RCC 7860 (cell line): ENCODE measurements around the gene CRELD1.
"Not testable (repeated sequence)": the region's sequence is repeated elsewhere in the genome, so short reads cannot be mapped to it uniquely, and the experiment has no call there.

Experiments used
- DNase-seq: peaks from one replicate; pipeline ENCODE4 v3.0.0-alpha.2; 2015; ENCODE audit warnings: low spot score
- FAIRE-seq: peaks from 2 replicates; lab custom pipeline; 2012; peaks lifted over from hg19 to GRCh38; lab: Jason Lieb, UNC

Gene CRELD1, protein sequence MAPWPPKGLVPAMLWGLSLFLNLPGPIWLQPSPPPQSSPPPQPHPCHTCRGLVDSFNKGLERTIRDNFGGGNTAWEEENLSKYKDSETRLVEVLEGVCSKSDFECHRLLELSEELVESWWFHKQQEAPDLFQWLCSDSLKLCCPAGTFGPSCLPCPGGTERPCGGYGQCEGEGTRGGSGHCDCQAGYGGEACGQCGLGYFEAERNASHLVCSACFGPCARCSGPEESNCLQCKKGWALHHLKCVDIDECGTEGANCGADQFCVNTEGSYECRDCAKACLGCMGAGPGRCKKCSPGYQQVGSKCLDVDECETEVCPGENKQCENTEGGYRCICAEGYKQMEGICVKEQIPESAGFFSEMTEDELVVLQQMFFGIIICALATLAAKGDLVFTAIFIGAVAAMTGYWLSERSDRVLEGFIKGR

DNA sequence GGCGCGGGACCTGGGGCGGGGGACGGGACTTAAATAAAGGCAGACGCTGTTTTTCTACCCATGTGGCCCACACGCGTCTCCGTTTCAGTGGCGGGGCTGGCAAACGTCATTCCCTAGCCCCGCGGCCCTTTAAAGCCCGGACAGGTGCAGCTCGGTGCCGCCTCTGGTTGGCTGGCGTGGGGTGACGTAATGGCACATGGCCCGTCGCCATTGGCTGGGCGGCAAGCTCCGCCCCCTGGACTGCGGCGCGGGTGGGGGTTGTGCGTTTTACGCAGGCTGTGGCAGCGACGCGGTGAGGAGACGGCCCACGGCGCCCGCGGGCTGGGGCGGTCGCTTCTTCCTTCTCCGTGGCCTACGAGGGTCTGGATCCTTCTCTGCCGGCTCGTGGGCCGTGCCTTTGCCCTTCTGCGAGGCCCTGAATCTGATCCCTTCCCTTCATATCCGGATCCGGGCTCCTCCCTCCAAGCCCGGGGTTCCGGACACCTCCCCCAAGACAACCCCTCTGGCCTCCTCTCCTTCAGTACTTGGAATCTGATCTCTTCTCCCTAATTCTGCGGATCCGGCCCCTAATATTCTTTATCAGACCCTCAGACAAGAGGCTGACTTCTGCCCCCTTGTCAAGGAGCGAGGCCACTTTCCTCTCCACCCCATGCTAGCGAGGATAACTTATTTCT lies at the start of gene CRELD1:
Gene CRELD1 (plus strand): TSS at position 274 of the 674 bp plus-strand sequence. CDS start 605 bp downstream, outside the sequence.
- FAIRE-seq (no peak), DNase-seq (peak; percentile 82)

DNA sequence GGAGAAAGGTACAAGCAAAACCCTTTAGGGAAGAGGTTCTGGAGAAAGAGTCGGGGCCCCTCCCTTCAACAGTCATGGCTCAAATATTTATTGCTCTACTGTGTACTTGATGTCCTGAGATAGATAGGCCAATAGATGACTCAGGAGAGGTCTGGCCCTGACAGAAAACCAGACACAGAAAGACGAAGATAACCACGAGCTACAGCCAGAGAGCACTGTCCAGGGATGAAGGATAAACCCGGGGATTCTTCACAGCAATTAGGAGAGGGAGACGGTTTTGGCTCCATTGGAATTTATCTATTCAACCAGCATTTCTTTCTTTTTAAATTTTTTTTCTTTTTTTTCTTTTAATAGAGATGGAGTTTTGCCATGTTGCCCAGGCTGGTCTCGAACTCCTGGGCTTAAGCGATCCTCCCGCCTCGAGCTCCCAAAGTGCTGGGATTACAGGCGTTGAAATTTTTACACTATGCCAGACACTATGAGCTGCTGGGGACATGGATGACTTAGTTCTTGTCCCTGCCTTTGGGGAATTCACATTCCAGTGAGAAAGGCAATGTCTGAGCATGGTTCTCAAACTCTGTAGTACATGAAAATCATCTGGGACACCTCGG lies 49.0 kb upstream of the CRELD1 start:
- FAIRE-seq (peak; percentile 25), DNase-seq (peak; percentile 75)

DNA sequence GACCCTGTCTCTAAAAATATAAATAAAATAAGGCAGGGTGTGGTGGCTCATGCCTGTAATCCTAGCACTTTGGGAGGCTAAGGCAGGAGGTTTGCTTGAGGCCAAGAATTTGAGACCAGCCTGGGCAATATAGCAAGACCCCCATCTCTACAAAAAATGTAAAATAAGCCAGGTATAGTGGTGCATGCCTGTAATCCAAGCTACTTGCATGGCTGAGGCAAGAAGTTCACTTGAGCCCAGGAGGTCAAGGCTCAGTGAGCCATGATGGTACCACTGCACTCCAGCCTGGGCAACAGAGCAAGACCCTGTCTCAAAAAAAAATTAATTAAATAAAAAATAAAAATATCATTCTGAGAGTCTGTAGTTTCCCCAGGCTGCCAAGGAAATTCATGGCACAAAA lies 47.3 kb upstream of the CRELD1 start:
- no peak for DNase-seq
- no peak for FAIRE-seq

DNA sequence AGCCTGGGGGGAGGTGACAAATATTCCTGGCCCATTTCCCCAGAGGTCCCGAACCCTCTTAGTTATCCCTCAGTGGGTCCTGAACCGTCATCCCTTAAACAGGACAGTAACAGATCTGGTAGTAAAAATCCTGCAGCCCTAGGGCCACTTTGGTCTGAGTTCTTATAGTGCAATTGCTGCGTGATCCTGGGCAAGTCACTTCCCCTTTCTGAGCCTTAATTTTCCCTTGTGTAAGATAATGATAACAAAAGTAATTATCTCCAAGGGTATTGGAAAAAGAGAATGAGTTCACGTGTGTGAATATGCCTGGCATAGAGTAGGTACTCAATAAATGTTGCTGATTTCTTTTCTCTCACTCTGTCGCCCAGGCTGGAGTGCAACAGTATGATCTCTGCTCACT lies 46.2 kb upstream of the CRELD1 start:
- DNase-seq, result no peak
- FAIRE-seq, result no peak

DNA sequence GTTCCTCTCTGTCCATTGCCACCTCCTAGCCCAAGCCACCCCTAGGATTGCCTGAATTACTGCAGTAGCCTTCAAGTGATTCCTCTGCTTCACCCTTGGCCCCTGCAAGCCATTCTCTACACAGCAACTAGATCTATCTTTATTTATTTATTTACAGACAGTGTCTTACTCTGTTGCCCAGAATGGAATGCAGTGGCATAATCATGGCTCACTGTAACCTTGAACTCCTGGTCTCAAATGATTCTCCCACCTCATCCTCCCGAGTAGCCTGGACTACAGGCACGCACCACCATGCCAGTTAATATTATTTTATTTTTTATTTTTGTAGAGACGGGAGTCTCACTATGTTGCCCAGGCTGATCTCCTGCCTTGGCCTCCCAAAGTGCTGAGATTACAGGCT lies 45.1 kb upstream of the CRELD1 start:
- FAIRE-seq (no peak), DNase-seq (no peak)

DNA sequence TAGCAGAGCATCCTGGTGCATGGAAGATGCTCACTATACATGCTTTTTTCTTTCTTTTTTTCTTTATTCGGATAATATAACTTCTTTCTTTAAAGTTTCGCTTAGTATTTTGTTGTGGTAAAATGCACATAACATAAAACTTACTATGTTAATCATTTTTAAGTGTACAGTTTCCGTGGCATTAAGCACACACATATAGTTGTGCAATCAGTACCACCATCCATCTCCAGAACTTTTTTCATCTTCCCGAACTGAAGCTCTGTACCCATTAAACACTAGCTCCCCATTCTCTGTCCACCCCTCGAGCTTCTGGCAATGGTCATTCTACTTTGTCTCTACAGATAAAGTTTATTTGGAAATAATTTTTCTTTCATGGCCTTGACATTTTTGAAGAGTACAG lies 44.2 kb upstream of the CRELD1 start:
- FAIRE-seq, result no peak
- no peak for DNase-seq

DNA sequence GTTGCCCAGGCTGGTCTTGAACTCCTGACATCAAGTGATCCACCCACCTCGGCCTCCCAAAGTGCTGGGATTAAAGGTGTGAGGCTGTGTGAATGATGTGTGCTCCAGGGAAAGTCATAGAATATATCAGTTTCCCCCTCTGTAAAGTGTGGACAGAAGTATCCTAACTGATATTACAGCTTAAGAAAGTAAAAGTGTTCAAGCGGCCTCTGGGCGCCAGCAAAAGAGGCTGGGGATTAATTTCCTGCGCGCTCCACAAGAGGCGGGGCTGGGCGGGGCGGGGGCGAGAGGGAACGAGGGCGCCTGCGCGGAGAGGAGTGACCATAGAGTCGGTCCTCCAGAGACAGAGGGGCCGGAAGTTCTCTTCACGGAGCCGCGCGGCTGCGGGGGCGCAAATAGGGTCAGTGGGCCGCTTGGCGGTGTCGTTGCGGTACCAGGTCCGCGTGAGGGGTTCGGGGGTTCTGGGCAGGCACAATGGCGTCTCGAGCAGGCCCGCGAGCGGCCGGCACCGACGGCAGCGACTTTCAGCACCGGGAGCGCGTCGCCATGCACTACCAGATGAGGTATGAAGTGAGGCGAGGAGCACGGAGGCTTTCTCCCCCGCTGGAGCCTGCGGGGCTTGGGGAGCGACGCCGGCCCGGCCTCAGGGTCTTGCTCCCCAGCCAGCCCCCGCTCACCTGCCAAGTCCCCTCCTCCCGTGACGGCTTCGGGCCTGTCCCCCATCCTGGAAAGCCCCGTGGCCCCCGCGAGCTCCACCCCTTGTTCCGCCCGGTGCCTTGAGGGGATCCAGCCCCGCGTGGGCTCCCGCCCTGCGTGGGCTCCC lies 43.2 kb upstream of the CRELD1 start, which contains the start of gene JAGN1:
Gene JAGN1 (plus strand): TSS at position 362 of the 823 bp plus-strand sequence. CDS start 113 bp downstream, at position 475.
- DNase-seq (peak; percentile 62), FAIRE-seq (no peak)

DNA sequence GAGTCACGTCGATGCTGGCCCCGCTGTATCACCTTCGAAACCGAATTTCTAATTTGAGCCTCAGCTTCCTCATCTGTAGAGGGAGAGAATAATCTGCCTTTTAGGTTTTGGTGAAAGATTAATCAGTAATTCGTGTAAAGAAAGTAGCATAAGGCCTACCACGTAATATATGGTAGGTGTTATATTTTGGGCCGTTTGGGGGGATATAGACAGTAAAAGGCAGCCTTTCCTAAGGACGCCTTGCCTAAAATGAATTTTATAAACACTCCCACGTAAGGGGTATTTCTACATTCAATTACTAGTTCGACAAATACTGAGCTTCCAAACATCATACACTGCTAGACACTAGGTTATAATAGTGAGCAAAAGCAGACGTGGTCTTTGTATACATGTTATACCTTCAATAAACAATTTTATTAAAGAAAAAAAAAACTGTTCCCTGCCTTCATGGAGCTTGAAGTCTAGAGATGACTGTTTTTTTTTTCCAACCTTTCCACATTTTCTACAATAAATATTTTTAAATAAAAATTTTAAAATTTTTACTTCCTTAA lies 42.5 kb upstream of the CRELD1 start:
- DNase-seq (no peak), FAIRE-seq (no peak)

DNA sequence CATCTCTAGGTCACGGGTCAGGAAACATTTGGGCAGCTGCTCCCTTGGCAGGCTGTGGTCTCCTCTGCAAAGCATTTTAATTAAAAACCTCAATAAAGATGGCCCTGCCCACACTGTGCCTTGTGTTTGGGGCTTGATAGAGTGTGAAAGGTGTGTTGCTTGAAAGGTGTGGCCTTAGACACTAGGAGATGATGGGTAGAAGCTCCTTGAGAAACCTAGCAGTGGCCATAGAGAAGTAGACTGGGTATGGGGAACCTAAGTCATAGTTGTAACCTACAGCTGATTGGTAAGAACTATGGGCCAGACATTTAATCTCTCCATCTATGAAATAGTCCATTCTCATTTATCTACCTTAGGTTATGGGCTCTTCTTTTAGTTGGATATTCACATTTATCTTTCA lies 39.9 kb upstream of the CRELD1 start:
- FAIRE-seq, result no peak
- DNase-seq, result no peak

DNA sequence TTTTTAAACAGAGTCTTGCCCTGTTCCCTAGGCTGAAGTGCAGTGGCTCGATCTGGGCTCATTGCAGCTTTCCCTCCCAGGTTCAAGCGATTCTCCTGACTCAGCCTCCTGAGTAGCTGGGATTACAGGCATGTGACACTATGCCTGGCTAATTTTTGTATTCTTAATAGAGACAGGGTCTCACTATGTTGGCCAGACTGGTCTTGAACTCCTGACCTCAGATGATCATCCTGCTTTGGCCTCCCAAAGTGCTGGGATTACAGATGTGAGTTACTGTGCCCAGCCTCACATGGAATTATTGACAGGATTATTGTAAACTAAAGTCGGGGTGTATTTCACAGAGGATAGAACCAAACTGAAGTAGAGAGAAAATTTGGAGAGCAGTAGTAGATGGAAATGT lies 37.9 kb upstream of the CRELD1 start:
- not testable (repeated sequence) for FAIRE-seq, DNase-seq

DNA sequence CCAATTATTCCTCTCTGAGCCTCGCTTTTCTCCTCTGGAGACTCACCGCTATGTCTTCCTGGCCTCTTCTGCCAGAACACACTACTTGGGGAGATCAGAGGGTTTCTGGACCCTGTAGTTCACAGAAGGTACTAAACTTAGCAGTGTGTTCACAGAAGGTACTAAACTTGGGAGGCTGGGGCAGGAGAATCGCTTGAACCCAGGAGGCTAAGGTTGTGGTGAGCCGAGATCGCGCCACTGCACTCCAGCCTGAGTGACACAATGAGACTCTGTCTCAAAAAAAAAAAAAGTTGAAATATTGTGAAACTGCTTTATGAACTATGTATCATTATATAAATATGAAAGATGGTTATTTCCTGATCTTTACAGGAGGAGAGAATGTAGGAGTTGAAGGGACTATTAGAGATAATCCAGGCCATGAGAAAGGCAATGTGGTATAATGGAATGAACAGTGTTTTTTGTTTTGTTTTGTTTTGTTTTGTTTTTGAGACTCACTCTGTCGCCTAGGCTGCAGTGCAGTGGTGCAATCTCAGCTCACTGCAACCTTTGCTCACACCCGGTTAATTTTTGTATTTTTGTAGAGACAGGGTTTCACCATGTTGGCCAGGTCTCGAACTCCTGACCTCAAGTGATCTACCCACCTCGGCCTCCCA lies 36.8 kb upstream of the CRELD1 start:
- FAIRE-seq, DNase-seq: not testable (repeated sequence)

DNA sequence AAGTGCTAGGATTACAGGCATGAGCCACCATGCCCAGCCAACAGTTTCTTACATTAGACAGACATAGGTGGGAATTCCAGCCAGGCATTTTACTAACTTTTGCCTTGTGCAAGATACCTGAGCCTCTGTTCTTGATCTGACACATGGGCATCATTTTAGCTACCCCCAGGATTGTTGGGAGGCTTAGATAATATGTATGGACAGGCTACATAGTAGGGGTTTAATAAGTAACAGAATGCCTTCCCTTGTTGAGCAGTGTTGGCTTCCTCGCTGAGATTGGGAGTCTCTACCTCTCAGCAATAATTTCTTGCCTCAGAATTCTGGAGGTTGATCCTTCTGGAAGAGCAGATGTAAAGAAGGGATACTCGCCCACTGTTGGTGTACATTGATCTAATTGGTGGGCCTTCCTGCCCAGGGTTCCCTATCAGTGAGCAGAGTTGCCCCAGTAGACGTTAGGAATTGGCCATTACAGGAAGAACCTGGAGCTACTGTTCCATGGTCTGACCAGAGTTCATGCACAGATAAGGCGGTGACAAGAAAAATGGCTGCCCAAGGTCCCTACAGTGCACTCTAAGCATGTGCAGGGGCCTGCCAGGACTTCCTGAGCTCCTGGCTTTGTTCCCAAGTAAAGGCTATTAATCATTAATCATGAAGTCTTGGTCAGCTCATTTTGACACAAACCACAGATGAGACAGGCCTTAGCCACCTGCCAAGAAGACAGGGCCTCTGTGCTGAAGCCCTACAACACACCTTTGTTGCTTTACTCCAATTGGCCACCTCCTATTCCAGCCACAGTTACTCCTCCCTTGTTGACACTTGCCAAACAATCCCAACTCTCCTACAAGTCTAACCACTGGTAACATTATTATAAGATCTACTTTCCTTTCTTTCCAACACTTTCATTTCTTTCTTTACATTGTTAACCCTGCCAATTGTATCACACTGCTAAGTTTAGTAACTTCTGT lies 35.9 kb upstream of the CRELD1 start:
- DNase-seq (peak; percentile 93), FAIRE-seq (peak; percentile 83)

DNA sequence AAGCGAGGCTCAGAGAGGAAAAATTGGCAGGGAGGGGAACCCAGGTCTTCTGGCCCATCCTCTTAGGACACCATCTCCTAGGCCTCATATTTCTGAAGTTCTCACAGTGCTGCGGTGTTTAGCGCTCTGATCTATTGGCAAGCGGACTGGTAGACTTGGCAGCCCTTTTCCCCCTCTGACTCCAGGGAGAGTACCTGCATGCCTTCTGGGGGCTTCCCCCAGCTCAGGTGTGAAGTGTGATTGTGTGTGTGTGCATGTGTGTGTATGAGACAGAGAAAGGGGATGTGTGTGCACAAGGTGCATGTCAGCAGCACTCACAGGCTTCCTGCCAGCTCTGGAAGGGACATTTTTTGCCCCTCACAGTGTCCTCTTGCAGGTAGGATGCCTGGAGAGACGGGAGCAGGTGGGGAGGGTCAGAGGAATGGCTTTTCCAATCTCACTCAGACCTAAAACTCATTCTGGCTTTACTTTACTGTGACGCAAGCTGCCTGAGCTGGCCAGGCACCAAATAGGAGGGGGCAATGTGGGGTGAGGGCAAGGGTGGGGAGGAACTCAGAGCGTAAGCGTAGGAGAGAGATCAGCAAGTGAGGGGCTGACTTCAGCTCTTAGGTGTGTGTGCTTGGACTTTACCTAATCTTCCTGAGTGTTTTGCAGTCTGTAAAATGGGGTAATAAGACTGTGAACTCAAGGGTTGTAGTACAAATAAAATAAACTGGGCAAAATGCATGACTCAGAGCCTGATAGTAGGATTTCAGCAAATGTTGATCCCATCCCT lies 35.0 kb upstream of the CRELD1 start:
- FAIRE-seq, result no peak
- no peak for DNase-seq

DNA sequence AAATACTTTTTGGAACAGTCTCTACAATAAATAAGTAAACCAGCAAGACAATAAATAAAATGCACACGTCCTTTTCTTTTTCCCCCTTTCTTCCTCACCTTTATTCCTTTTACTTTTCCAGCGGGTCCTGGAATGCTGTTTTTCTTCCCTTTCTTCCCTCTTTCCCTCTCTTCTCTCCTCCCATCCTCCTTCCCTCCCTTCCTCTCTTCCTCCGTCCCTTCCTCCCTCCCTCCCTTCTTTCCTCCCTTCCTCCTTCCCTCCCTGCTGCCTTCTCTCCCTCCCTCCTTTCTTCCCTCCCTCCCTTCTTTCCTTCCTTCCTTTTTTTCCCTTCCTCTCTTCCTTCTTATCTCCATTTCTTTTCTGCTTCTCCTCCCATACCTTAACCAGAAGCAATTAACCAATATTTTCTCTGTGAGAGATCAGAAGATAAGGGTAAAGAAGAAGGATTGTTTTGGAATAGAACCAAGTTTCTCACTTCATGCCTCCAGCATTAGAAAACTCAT lies 34.3 kb upstream of the CRELD1 start:
- no peak for DNase-seq
- no peak for FAIRE-seq

DNA sequence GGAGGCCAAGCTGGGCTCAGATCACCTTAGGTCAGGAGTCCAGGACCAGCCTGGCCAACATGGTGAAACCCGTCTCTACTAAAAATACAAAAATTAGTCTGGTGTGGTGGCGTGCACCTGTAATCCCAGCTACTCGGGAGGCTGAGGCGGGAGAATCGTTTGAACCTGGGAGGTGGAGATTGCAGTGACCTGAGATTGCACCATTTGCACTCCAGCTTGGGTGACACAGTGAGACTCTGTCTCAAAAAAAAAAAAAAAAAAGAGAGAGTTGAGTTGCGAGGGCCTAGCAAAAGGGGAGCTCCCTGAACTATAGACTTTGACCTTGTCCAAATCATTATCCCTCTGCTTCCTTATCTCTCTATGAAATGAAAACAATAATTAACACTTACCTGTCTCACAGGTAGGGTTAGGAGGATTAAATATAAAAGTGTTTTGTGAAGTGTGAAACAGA lies 32.6 kb upstream of the CRELD1 start:
- not testable (repeated sequence) for DNase-seq, FAIRE-seq

DNA sequence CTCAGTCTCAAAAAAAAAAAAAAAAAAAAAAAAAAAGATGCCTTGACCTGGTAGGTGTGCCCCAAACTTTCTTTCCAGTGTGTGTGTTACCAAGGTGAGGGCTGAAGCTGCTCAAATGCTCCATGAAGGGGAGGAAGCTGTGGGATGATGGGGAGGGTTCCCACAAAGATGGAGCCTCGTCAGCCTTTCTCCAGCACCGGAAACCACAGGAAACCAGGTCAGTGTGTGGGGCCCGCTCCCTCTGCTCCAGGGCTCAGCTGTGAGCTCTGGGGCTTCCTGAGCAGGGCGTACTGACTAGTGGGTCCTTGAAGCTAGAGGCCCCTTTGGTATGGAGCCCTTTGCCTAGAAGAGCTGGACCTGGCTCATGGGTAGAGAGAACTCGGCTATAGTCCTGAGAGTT lies 31.7 kb upstream of the CRELD1 start:
- no peak for DNase-seq
- no peak for FAIRE-seq

DNA sequence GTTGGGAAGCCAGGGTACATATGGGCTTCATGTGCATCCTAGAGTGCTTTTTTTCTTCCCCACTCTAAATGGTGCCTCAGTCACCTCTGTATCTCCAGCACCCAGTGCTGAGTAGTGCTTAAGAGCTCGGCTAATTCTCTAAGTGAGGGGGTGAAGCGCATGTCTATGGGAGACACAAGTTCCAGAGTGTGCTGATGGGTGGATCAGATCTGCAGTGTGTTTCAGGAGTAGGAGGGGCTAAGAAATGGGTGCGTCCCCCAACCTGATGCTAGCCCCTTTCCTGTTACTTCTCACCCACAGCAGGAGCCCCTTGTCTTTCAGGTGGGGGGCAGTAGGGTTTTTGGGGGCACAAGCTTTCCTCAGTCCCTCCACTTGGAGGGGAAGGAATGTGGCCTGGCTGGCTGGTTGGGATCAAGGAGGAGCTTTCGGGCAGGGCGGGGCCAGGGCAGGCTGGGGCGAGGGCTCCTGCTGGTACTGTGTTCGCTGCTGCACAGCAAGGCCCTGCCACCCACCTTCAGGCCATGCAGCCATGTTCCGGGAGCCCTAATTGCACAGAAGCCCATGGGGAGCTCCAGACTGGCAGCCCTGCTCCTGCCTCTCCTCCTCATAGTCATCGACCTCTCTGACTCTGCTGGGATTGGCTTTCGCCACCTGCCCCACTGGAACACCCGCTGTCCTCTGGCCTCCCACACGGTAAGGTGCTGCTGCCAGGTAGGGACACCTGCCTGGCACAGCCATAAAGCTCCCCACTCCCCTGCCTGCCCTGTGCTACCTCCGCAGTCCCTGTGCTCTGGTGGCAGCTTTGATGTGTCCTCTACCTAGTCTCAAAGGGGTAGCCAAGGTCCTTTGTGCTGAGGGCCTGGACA lies 31.0 kb upstream of the CRELD1 start, which contains the start of gene IL17RE:
Gene IL17RE (plus strand): TSS at position 477 of the 866 bp plus-strand sequence. CDS start 85 bp downstream, at position 562.
- FAIRE-seq (no peak), DNase-seq (no peak)
